T-helper 1 cell (primary cell): Measurements from ENCODE around the gene CDC14B.

Experiments
- DNase-seq, 5 donors: peaks; one replicate each; pipeline ENCODE4 v3.0.0-alpha.2; 2012 to 2020

CDC14B gene

GRCh38 chr9:96480736-96481135, 138.9 kb downstream of the CDC14B start:
- peak in 1 of 5 donors; percentile 9 for DNase-seq

- DNase-seq: peak in 1 of 5 donors; percentile 74
Measured at GRCh38 chr9:96478829-96479371, 140.7 kb downstream of the CDC14B start.

- peak in 1 of 5 donors; percentile 83 for DNase-seq
Measured at GRCh38 chr9:96476591-96476990, 143.1 kb downstream of the CDC14B start.

- no peak for DNase-seq
Measured at GRCh38 chr9:96476013-96476412, 143.6 kb downstream of the CDC14B start.

- no peak for DNase-seq
Measured at GRCh38 chr9:96467784-96468183, 151.9 kb downstream of the CDC14B start.

- DNase-seq: no peak
Measured at GRCh38 chr9:96464426-96464825, 155.2 kb downstream of the CDC14B start.

GRCh38 chr9:96462541-96462940, 157.1 kb downstream of the CDC14B start:
- DNase-seq: no peak

GRCh38 chr9:96461336-96461735, 158.3 kb downstream of the CDC14B start:
- no peak for DNase-seq

- DNase-seq: no peak
Measured at GRCh38 chr9:96460882-96461281, 158.8 kb downstream of the CDC14B start.

- no peak for DNase-seq
Measured at GRCh38 chr9:96460470-96460869, 159.2 kb downstream of the CDC14B start.

GRCh38 chr9:96459268-96460007, 160.2 kb downstream of the CDC14B start:
- DNase-seq: no peak

- no peak for DNase-seq
Measured at GRCh38 chr9:96458226-96458625, 161.4 kb downstream of the CDC14B start.

- no peak for DNase-seq
Measured at GRCh38 chr9:96457266-96457665, 162.4 kb downstream of the CDC14B start.

- no peak for DNase-seq
Measured at GRCh38 chr9:96453625-96454024, 166.0 kb downstream of the CDC14B start.

- DNase-seq: peak in 4 of 5 donors; percentile 16 to 43 (median 28)
Measured at GRCh38 chr9:96450613-96451528, 168.8 kb downstream of the CDC14B start.
